ENCODE data around the gene IFNA13. TPM values are rescaled to one million over a fixed set of nuclear protein-coding genes. Genes with fewer than 3 reads are reported as not detected.
"Not testable (repeated sequence)": the region's sequence is repeated elsewhere in the genome, so short reads cannot be mapped to it uniquely, and the experiment has no call there.

IFNA13 gene
- total and polyA plus RNA-seq, 2 experiments from 2014 or later: not detected

- no peak for DNase-seq (ENCODE audit: low read depth in 1 of 2, low spot score in 1 of 2)
- Histone ChIP-seq H3K4me1 (ENCODE audit: low read depth) (no peaks in the 10 kb centered on the region), H3K36me3 (no peaks in the 10 kb centered on the region), H3K4me3 (no peak overlapping the region), H3K9me3 (ENCODE audit: low read depth) (no peaks in the 10 kb centered on the region), H3K27ac (no peak overlapping the region), H3K27me3 (peaks cover 3% of the 10 kb centered on the region)
- no peak for TF ChIP-seq CTCF (IDR thresholded peaks at IDR 0.05; ENCODE audit: low read depth, low read length)
Observed at GRCh38 chr9:21381448-21382339, 13.8 kb upstream of the IFNA13 start.

DNA sequence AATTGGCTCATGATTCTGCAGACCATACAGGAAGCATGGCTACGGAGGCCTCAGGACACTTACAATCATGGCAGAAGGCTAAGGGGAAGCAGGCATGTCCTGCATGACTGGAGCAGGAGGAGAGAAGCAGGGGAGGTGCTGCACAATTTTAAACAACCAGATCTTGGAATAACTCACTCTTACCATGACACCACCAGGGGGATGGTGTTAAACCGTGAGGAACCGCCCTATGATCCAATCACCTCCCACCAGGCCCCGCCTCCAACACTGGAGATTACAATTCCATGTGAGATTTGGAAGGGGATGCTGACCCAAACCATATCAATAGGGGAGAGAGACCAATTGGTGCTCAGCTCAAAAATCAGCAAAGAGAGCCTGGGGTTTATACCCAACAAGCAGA lies 3.6 kb upstream of the IFNA13 start:
- not testable (repeated sequence) for H3K36me3 ChIP-seq; H3K27ac ChIP-seq; H3K27me3 ChIP-seq; H3K4me1 ChIP-seq (ENCODE audit: low read depth); H3K9me3 ChIP-seq (ENCODE audit: low read depth); H3K4me3 ChIP-seq; DNase-seq (ENCODE audit: low read depth in 1 of 2, low spot score in 1 of 2)

- not testable (repeated sequence) for H3K9me3 ChIP-seq (ENCODE audit: low read depth); H3K4me1 ChIP-seq (ENCODE audit: low read depth); H3K27ac ChIP-seq; H3K4me3 ChIP-seq; DNase-seq (ENCODE audit: low read depth in 1 of 2, low spot score in 1 of 2); H3K36me3 ChIP-seq; H3K27me3 ChIP-seq
Observed at GRCh38 chr9:21367169-21367568, 688 bp downstream of the IFNA13 start.

- no peak for TF ChIP-seq CTCF (IDR thresholded peaks at IDR 0.05; ENCODE audit: low read depth, low read length)
- DNase-seq (ENCODE audit: low read depth in 1 of 2, low spot score in 1 of 2): no peak
- Histone ChIP-seq H3K4me1 (ENCODE audit: low read depth) (no peaks in the 10 kb centered on the region), H3K4me3 (no peak overlapping the region), H3K27me3 (no peaks in the 10 kb centered on the region), H3K9me3 (ENCODE audit: low read depth) (no peaks in the 10 kb centered on the region), H3K36me3 (no peaks in the 10 kb centered on the region), H3K27ac (no peak overlapping the region)
Observed at GRCh38 chr9:21362287-21362686, 5.6 kb downstream of the IFNA13 start.

- H3K4me1 ChIP-seq (ENCODE audit: low read depth): no peaks in the 10 kb centered on the region
- TF ChIP-seq CTCF (IDR thresholded peaks at IDR 0.05; ENCODE audit: low read depth, low read length): no peak
- DNase-seq (ENCODE audit: low read depth in 1 of 2, low spot score in 1 of 2): no peak
- no peaks in the 10 kb centered on the region for H3K27me3 ChIP-seq
- no peaks in the 10 kb centered on the region for H3K36me3 ChIP-seq
- no peak overlapping the region for H3K27ac ChIP-seq
- H3K4me3 ChIP-seq: no peak overlapping the region
- H3K9me3 ChIP-seq (ENCODE audit: low read depth): no peaks in the 10 kb centered on the region
Observed at GRCh38 chr9:21357479-21358460, 10.1 kb downstream of the IFNA13 start.

DNA sequence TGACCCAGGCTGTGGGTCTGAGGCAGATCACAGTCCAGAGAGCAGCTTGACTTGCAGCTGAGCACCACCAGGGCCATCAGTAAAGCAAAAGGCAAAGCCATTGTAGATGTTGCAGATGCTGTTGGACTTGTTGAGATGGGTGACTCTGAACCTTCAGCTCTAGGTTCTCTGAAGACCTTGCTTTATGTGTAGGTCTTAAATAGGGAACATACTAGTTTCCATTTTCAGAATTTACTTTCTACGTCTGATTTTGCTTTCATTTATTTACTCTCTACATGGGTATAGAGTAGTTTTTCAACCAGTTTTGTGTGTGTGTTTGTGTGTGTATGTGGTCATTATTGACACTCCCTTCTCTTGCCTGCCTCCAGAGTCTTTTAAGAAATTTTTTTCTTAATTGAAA lies 17.1 kb downstream of the IFNA13 start, which contains the start of gene IFNA6:
IFNA6 (minus strand) TSS at position 101 of the 400 bp plus-strand sequence; CDS start at position 101, 0 bp downstream.
- H3K9me3 ChIP-seq (ENCODE audit: low read depth): no peaks in the 10 kb centered on the region
- TF ChIP-seq CTCF (IDR thresholded peaks at IDR 0.05; ENCODE audit: low read depth, low read length): no peak
- no peaks in the 10 kb centered on the region for H3K27me3 ChIP-seq
- H3K4me3 ChIP-seq: no peak within 1 kb of the TSS
- H3K27ac ChIP-seq: no peak within 1 kb of the TSS
- DNase-seq (ENCODE audit: low read depth in 1 of 2, low spot score in 1 of 2): no peak
- no peaks in the 10 kb centered on the region for H3K36me3 ChIP-seq
- H3K4me1 ChIP-seq (ENCODE audit: low read depth): no peaks in the 10 kb centered on the region
